HEK293 (cell line): ENCODE measurements around the gene TACR2.

Experiments used
- KLF8 ChIP-seq: fragments of 450-650 bp; formaldehyde crosslinking; IDR thresholded peaks from 2 replicates; pipeline ENCODE4 v1.5.1; 2016; ENCODE audit warnings: missing biosample characterization, missing genetic modification characterization
- PRDM2 ChIP-seq: fragments of 450-650 bp; formaldehyde crosslinking; IDR thresholded peaks from 2 replicates; pipeline ENCODE4 v1.5.1; 2016; ENCODE audit warnings: missing biosample characterization, missing genetic modification characterization, borderline replicate concordance
- PRDM4 ChIP-seq: fragments of 450-650 bp; formaldehyde crosslinking; IDR thresholded peaks from 2 replicates; pipeline ENCODE4 v1.5.1; 2017; ENCODE audit warnings: missing biosample characterization, missing genetic modification characterization
- PRDM6 ChIP-seq: fragments of 450-650 bp; formaldehyde crosslinking; IDR thresholded peaks from 2 replicates; pipeline ENCODE4 v1.5.1; 2017; ENCODE audit warnings: missing biosample characterization, missing genetic modification characterization
- YY2 ChIP-seq: fragments of 450-650 bp; formaldehyde crosslinking; IDR thresholded peaks from 2 replicates; pipeline ENCODE4 v1.5.1; 2016; ENCODE audit warnings: missing biosample characterization, missing genetic modification characterization
- ZBTB26 ChIP-seq: fragments of 450-650 bp; formaldehyde crosslinking; optimal IDR thresholded peaks from 2 replicates; pipeline ENCODE3; 2016; ENCODE audit warnings: missing biosample characterization, mild to moderate bottlenecking, missing genetic modification characterization
- ZNF10 ChIP-seq: fragments of 450-650 bp; formaldehyde crosslinking; IDR thresholded peaks from 2 replicates; pipeline ENCODE4 v1.5.1; 2017; ENCODE audit warnings: missing biosample characterization, missing genetic modification characterization
- ZNF175 ChIP-seq: fragments of 450-650 bp; formaldehyde crosslinking; IDR thresholded peaks from 2 replicates; pipeline ENCODE4 v1.5.1; 2016; ENCODE audit warnings: missing biosample characterization, missing genetic modification characterization
- ZNF24 ChIP-seq: fragments of 450-650 bp; formaldehyde crosslinking; IDR thresholded peaks from 2 replicates; pipeline ENCODE4 v1.5.1; 2016; ENCODE audit warnings: missing biosample characterization, missing genetic modification characterization
- ZNF26 ChIP-seq: fragments of 450-650 bp; formaldehyde crosslinking; IDR thresholded peaks from 2 replicates; pipeline ENCODE4 v1.5.1; 2016; ENCODE audit warnings: missing biosample characterization, missing genetic modification characterization
- ZNF280C ChIP-seq: fragments of 450-650 bp; formaldehyde crosslinking; IDR thresholded peaks from 2 replicates; pipeline ENCODE4 v1.5.1; 2016; ENCODE audit warnings: missing biosample characterization, missing genetic modification characterization
- ZNF341 ChIP-seq: fragments of 450-650 bp; formaldehyde crosslinking; IDR thresholded peaks from 2 replicates; pipeline ENCODE4; 2016; ENCODE audit warnings: low read depth, missing biosample characterization, missing genetic modification characterization
- ZNF350 ChIP-seq: fragments of 450-650 bp; formaldehyde crosslinking; IDR thresholded peaks from 2 replicates; pipeline ENCODE4 v1.5.0; 2017; ENCODE audit warnings: missing biosample characterization, mild to moderate bottlenecking, missing genetic modification characterization
- ZNF37A ChIP-seq: fragments of 450-650 bp; IDR thresholded peaks from 2 replicates; pipeline ENCODE4 v1.5.1; 2018; ENCODE audit warnings: missing biosample characterization, missing genetic modification characterization
- ZNF423 ChIP-seq: fragments of 450-650 bp; formaldehyde crosslinking; IDR thresholded peaks from 2 replicates; pipeline ENCODE4 v1.5.1; 2016; ENCODE audit warnings: missing biosample characterization, missing genetic modification characterization
- ZNF426 ChIP-seq: fragments of 450-650 bp; formaldehyde crosslinking; IDR thresholded peaks from 2 replicates; pipeline ENCODE4 v1.5.1; 2017; ENCODE audit warnings: missing biosample characterization, missing genetic modification characterization, mild to moderate bottlenecking, inconsistent platforms, moderate library complexity
- ZNF510 ChIP-seq: fragments of 450-650 bp; formaldehyde crosslinking; IDR thresholded peaks from 2 replicates; pipeline ENCODE4 v1.5.1; 2018; ENCODE audit warnings: mild to moderate bottlenecking, missing genetic modification characterization, missing biosample characterization; ENCODE audit not compliant: insufficient replicate concordance
- ZNF596 ChIP-seq: fragments of 450-650 bp; IDR thresholded peaks from 2 replicates; pipeline ENCODE4 v1.5.0; 2018; ENCODE audit warnings: missing biosample characterization, mild to moderate bottlenecking, missing genetic modification characterization, moderate library complexity
- ZNF704 ChIP-seq: fragments of 450-650 bp; formaldehyde crosslinking; IDR thresholded peaks from 2 replicates; pipeline ENCODE4 v1.5.1; 2016; ENCODE audit warnings: missing biosample characterization, missing genetic modification characterization
- TF ChIP-seq, protein P1 (sequence below): sonication (generic); formaldehyde crosslinking; IDR thresholded peaks from 2 replicates; pipeline ENCODE4 v1.8.1; 2022; ENCODE audit warnings: mild to moderate bottlenecking, moderate library complexity, missing genetic modification reagents

The TACR2 gene

GRCh38 chr10:69451209-69451783, 34.6 kb upstream of the TACR2 start, which contains the start of gene TSPAN15 (continued):
- no peak for TF ChIP-seq ZNF280C
- no peak for TF ChIP-seq ZNF596 (tag by site-specific recombination)
- no peak for TF ChIP-seq ZNF175 (tag by site-specific recombination)
- TF ChIP-seq, protein P1, sequence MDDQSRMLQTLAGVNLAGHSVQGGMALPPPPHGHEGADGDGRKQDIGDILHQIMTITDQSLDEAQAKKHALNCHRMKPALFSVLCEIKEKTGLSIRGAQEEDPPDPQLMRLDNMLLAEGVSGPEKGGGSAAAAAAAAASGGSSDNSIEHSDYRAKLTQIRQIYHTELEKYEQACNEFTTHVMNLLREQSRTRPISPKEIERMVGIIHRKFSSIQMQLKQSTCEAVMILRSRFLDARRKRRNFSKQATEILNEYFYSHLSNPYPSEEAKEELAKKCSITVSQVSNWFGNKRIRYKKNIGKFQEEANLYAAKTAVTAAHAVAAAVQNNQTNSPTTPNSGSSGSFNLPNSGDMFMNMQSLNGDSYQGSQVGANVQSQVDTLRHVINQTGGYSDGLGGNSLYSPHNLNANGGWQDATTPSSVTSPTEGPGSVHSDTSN: peak; percentile 98
- no peak for TF ChIP-seq ZNF24 (tag by site-specific recombination)
- TF ChIP-seq ZNF704: no peak
- no peak for TF ChIP-seq ZNF350 (tag by site-specific recombination)
- TF ChIP-seq ZNF26 (tag by site-specific recombination): no peak
- no peak for TF ChIP-seq ZNF426
- TF ChIP-seq YY2 (tag by site-specific recombination): no peak
- TF ChIP-seq PRDM4: no peak
- TF ChIP-seq PRDM2 (tag by site-specific recombination): no peak
- TF ChIP-seq PRDM6 (tag by site-specific recombination): no peak
- TF ChIP-seq ZNF10: no peak
- TF ChIP-seq KLF8 (tag by site-specific recombination): peak; percentile 87
- no peak for TF ChIP-seq ZNF341 (tag by site-specific recombination)
- TF ChIP-seq ZBTB26: peak; percentile 85
- no peak for TF ChIP-seq ZNF423 (tag by site-specific recombination)
- no peak for TF ChIP-seq ZNF37A (tag by site-specific recombination)
- TF ChIP-seq ZNF510: no peak
